ENCODE results near the gene BAHCC1.

GRCh38 chr17:81398176-81398831 is 3.0 kb downstream of the BAHCC1 start:
- TF ChIP-seq CTCF (IDR thresholded peaks at IDR 0.05; ENCODE audit: low read depth, low read length, poor library complexity, severe bottlenecking) (no peak), EZH2phosphoT487 (IDR thresholded peaks at IDR 0.05; ENCODE audit: borderline replicate concordance, low read length) (no peak)
